ENCODE data around the gene RASGRP3. TPM values are rescaled to one million over a fixed set of nuclear protein-coding genes. Genes with fewer than 3 reads are reported as not detected.

Gene RASGRP3
- total RNA-seq, 1 experiment from 2014 or later = 0.59 TPM

DNA sequence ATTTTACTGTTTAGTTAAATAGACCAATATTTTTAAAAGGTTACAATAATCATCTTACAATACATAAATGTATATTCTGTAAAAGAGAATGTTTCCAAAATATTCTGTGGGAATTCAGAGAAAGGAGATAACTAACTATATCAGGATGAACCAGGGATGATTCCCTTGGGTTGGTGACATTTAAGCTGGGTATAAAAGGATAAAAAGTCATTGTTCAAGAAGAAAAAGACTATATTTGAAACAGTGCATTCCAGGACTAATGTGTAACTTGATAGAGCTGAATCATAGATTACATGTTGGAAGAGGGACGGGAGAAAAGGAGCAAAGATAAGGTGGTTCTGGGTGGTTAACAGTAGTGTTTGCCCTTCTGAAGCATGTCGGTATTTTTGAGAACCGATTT is 10.1 kb downstream of the RASGRP3 start:
- H3K9me2 ChIP-seq (ENCODE audit: insufficient read depth) = no peaks in the 10 kb centered on the region
- H3K27ac ChIP-seq (ENCODE audit: low read depth, low read length) = no peak overlapping the region
- no peaks in the 10 kb centered on the region for H3K27me3 ChIP-seq (ENCODE audit: insufficient read depth, low read length)
- ATAC-seq (no peak), DNase-seq (ENCODE audit: low read depth, low spot score) (no peak)
- TF ChIP-seq, protein P1, sequence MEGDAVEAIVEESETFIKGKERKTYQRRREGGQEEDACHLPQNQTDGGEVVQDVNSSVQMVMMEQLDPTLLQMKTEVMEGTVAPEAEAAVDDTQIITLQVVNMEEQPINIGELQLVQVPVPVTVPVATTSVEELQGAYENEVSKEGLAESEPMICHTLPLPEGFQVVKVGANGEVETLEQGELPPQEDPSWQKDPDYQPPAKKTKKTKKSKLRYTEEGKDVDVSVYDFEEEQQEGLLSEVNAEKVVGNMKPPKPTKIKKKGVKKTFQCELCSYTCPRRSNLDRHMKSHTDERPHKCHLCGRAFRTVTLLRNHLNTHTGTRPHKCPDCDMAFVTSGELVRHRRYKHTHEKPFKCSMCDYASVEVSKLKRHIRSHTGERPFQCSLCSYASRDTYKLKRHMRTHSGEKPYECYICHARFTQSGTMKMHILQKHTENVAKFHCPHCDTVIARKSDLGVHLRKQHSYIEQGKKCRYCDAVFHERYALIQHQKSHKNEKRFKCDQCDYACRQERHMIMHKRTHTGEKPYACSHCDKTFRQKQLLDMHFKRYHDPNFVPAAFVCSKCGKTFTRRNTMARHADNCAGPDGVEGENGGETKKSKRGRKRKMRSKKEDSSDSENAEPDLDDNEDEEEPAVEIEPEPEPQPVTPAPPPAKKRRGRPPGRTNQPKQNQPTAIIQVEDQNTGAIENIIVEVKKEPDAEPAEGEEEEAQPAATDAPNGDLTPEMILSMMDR (IDR thresholded peaks at IDR 0.05 in 2 of 3, conservative IDR thresholded peaks at IDR 0.05 in 1 of 3; ENCODE audit: borderline replicate concordance in 1 of 3, insufficient read depth in 1 of 3, low read depth in 2 of 3, low read length in 2 of 3) = no peak
- TF ChIP-seq, protein P2, sequence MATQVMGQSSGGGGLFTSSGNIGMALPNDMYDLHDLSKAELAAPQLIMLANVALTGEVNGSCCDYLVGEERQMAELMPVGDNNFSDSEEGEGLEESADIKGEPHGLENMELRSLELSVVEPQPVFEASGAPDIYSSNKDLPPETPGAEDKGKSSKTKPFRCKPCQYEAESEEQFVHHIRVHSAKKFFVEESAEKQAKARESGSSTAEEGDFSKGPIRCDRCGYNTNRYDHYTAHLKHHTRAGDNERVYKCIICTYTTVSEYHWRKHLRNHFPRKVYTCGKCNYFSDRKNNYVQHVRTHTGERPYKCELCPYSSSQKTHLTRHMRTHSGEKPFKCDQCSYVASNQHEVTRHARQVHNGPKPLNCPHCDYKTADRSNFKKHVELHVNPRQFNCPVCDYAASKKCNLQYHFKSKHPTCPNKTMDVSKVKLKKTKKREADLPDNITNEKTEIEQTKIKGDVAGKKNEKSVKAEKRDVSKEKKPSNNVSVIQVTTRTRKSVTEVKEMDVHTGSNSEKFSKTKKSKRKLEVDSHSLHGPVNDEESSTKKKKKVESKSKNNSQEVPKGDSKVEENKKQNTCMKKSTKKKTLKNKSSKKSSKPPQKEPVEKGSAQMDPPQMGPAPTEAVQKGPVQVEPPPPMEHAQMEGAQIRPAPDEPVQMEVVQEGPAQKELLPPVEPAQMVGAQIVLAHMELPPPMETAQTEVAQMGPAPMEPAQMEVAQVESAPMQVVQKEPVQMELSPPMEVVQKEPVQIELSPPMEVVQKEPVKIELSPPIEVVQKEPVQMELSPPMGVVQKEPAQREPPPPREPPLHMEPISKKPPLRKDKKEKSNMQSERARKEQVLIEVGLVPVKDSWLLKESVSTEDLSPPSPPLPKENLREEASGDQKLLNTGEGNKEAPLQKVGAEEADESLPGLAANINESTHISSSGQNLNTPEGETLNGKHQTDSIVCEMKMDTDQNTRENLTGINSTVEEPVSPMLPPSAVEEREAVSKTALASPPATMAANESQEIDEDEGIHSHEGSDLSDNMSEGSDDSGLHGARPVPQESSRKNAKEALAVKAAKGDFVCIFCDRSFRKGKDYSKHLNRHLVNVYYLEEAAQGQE (IDR thresholded peaks at IDR 0.05; ENCODE audit: low read depth) = no peak
- TF ChIP-seq, protein P3, sequence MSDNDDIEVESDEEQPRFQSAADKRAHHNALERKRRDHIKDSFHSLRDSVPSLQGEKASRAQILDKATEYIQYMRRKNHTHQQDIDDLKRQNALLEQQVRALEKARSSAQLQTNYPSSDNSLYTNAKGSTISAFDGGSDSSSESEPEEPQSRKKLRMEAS (IDR thresholded peaks at IDR 0.05) = no peak
- POLR2A ChIA-PET = no interaction called here
- no peak overlapping the region for H3K9ac ChIP-seq (ENCODE audit: low read length)
- no peak overlapping the region for H3K4me3 ChIP-seq (replicated peaks in 1 of 2; ENCODE audit: low read depth in 1 of 2, low read length in 2 of 2)
- CTCF ChIA-PET = no interaction called here
- peaks cover 0 to 16% of the 10 kb centered on the region in 2 experiments; a peak in 1 of 4 replicates for H3K9me3 ChIP-seq (ENCODE audit: control insufficient read depth in 1 of 2, insufficient read depth in 1 of 2, low read depth in 1 of 2, low read length in 2 of 2)
- no peak overlapping the region for H2AFZ ChIP-seq (ENCODE audit: low read depth, low read length, poor library complexity, severe bottlenecking)
- no peak overlapping the region for H3K4me2 ChIP-seq (ENCODE audit: low read length)
- no peaks in the 10 kb centered on the region for H4K20me1 ChIP-seq (ENCODE audit: insufficient read depth)
- no peaks in the 10 kb centered on the region for H3K79me2 ChIP-seq (ENCODE audit: insufficient read depth, low read length)
- BruUV-seq (replicated peaks) = no TSS peak
- RAD21 ChIA-PET (ENCODE audit: low non-redundant PET in 1 of 2, low total read pairs in 2 of 2, uncharacterized antibody in 2 of 2, unreplicated experiment in 2 of 2) = no interaction called here
- intact Hi-C loops (cut with micrococcal nuclease) = no loop called here
- no peaks in the 10 kb centered on the region for H3K36me3 ChIP-seq (ENCODE audit: control insufficient read depth in 1 of 2, insufficient read depth in 2 of 2, low read length in 2 of 2)
- no peaks in the 10 kb centered on the region for H3K4me1 ChIP-seq (ENCODE audit: control insufficient read depth in 1 of 2, insufficient read depth in 2 of 2, low read length in 2 of 2)

Measured in HCT116 (cell line).